H9 (cell line): ENCODE data around the gene IFNL2. TPM values are rescaled to one million over a fixed set of nuclear protein-coding genes. Genes with fewer than 3 reads are reported as not detected.

Source experiments
- DNase-seq: peaks from one replicate; pipeline ENCODE4 v3.0.0-alpha.2; 2017
- H2AFZ ChIP-seq: one replicate; pipeline ENCODE4 v1.6.1; 2013; ENCODE audit warnings: mild to moderate bottlenecking, low read length, control low read depth, moderate library complexity
- H2AK5ac ChIP-seq: 2 replicates; pipeline ENCODE4 v1.6.1; 2013; ENCODE audit warnings: low read length, control low read depth, mixed read lengths; ENCODE audit not compliant: insufficient read length
- H2BK120ac ChIP-seq: one replicate; pipeline ENCODE4 v1.6.1; 2013; ENCODE audit warnings: low read depth, mild to moderate bottlenecking, low read length, control low read depth, inconsistent platforms; ENCODE audit not compliant: poor library complexity, severe bottlenecking
- H2BK12ac ChIP-seq: 2 replicates; pipeline ENCODE4 v1.6.1; 2013; ENCODE audit warnings: low read length, control low read depth, mixed read lengths, low read depth; ENCODE audit not compliant: insufficient read length
- H2BK15ac ChIP-seq: 2 replicates; pipeline ENCODE4 v1.6.1; 2013; ENCODE audit warnings: low read depth, low read length, control low read depth
- H2BK20ac ChIP-seq: one replicate; pipeline ENCODE4 v1.6.1; 2013; ENCODE audit warnings: low read depth, mild to moderate bottlenecking, low read length, control low read depth, inconsistent platforms; ENCODE audit not compliant: poor library complexity, severe bottlenecking
- H2BK5ac ChIP-seq: 2 replicates; pipeline ENCODE4 v1.6.1; 2013; ENCODE audit warnings: low read length, control low read depth, mixed read lengths; ENCODE audit not compliant: insufficient read length
- H3K14ac ChIP-seq: 2 replicates; pipeline ENCODE4 v1.6.1; 2013; ENCODE audit warnings: low read length, control low read depth; ENCODE audit not compliant: insufficient read depth
- H3K18ac ChIP-seq: 2 replicates; pipeline ENCODE4 v1.6.1; 2013; ENCODE audit warnings: low read depth, mild to moderate bottlenecking, mixed read lengths, low read length, control low read depth; ENCODE audit not compliant: insufficient read length
- H3K23ac ChIP-seq: 2 replicates; pipeline ENCODE4 v1.6.1; 2013; ENCODE audit warnings: low read length, control low read depth, mixed read lengths, low read depth; ENCODE audit not compliant: insufficient read length
- H3K23me2 ChIP-seq: 2 replicates; pipeline ENCODE4 v1.6.1; 2013; ENCODE audit warnings: low read depth, mild to moderate bottlenecking, mixed read lengths, low read length, control low read depth; ENCODE audit not compliant: insufficient read length, poor library complexity, severe bottlenecking
- H3K27ac ChIP-seq: 2 replicates; pipeline ENCODE4 v1.5.1; 2013; ENCODE audit warnings: low read length, control low read depth, mixed read lengths, low read depth; ENCODE audit not compliant: insufficient read length
- H3K27me3 ChIP-seq: 2 replicates; pipeline ENCODE4 v1.6.1; 2013; ENCODE audit warnings: low read length, control low read depth, inconsistent platforms; ENCODE audit not compliant: insufficient read depth
- H3K4ac ChIP-seq: 2 replicates; pipeline ENCODE4 v1.6.1; 2013; ENCODE audit warnings: low read depth, mild to moderate bottlenecking, control low read depth, inconsistent platforms, low read length, moderate library complexity
- H3K4me1 ChIP-seq: 2 replicates; pipeline ENCODE4 v1.6.1; 2013; ENCODE audit warnings: low read length, control low read depth, inconsistent platforms; ENCODE audit not compliant: insufficient read depth
- H3K4me2 ChIP-seq: 2 replicates; pipeline ENCODE4 v1.6.1; 2013; ENCODE audit warnings: low read length, control low read depth, mixed read lengths; ENCODE audit not compliant: insufficient read length, insufficient read depth
- H3K56ac ChIP-seq: 2 replicates; pipeline ENCODE4 v1.6.1; 2013; ENCODE audit warnings: low read depth, mild to moderate bottlenecking, mixed read lengths, low read length, control low read depth; ENCODE audit not compliant: insufficient read length
- H3K79me1 ChIP-seq: 2 replicates; pipeline ENCODE4 v1.6.1; 2013; ENCODE audit warnings: low read depth, mild to moderate bottlenecking, moderate library complexity, low read length, control low read depth, inconsistent platforms; ENCODE audit not compliant: insufficient read depth, poor library complexity, severe bottlenecking
- H3K79me2 ChIP-seq: 2 replicates; pipeline ENCODE4 v1.6.1; 2013; ENCODE audit warnings: low read length, control low read depth, inconsistent platforms; ENCODE audit not compliant: insufficient read depth
- H3K9ac ChIP-seq: 2 replicates; pipeline ENCODE4 v1.6.1; 2013; ENCODE audit warnings: low read length, control low read depth, mixed read lengths; ENCODE audit not compliant: insufficient read length; ENCODE audit errors: extremely low read depth
- H3K9me3 ChIP-seq: one replicate; pipeline ENCODE4 v1.6.1; 2013; ENCODE audit warnings: low read depth, low read length, inconsistent platforms; ENCODE audit not compliant: control insufficient read depth
- H3T11ph ChIP-seq: one replicate; pipeline ENCODE4 v1.6.1; 2013; ENCODE audit warnings: mild to moderate bottlenecking, low read length, control low read depth, inconsistent platforms
- H4K20me1 ChIP-seq: one replicate; pipeline ENCODE4 v1.6.1; 2013; ENCODE audit not compliant: control insufficient read depth, insufficient read length, insufficient read depth
- H4K5ac ChIP-seq: 2 replicates; pipeline ENCODE4 v1.6.1; 2013; ENCODE audit warnings: low read depth, mild to moderate bottlenecking, mixed read lengths, low read length, control low read depth; ENCODE audit not compliant: insufficient read length
- H4K8ac ChIP-seq: replicated peaks from 2 replicates; pipeline ENCODE4 v1.6.1; 2013; ENCODE audit warnings: low read length, control low read depth, mixed read lengths, low read depth; ENCODE audit not compliant: insufficient read length
- H4K91ac ChIP-seq: 2 replicates; pipeline ENCODE4 v1.6.1; 2013; ENCODE audit warnings: low read depth, mild to moderate bottlenecking, moderate library complexity, mixed read lengths, low read length, control low read depth; ENCODE audit not compliant: insufficient read length
- H3K27ac Mint-ChIP-seq, 3 experiments: 2 replicates in 2 of 3; 3 replicates in 1 of 3; pipeline ENCODE4 v1.8.0; 2020 to 2021; ENCODE audit warnings: mixed read lengths in 3 of 3, mild to moderate bottlenecking in 1 of 3, moderate library complexity in 1 of 3
- H3K27me3 Mint-ChIP-seq: 2 replicates; pipeline ENCODE4 v1.8.0; 2021; ENCODE audit warnings: low read depth, mild to moderate bottlenecking, moderate library complexity, mixed read lengths
- H3K36me3 Mint-ChIP-seq, 3 experiments: 2 replicates in 2 of 3; 3 replicates in 1 of 3; pipeline ENCODE4 v1.8.0; 2020 to 2021; ENCODE audit warnings: low read depth in 3 of 3, mixed read lengths in 3 of 3; ENCODE audit not compliant: insufficient read depth in 1 of 3
- H3K4me1 Mint-ChIP-seq, 2 experiments: 2 replicates each; pipeline ENCODE4 v1.8.0; 2020; ENCODE audit warnings: mixed read lengths in 2 of 2
- H3K4me3 Mint-ChIP-seq, 2 experiments: 2 replicates in 1 of 2; 3 replicates in 1 of 2; pipeline ENCODE4 v1.8.0; 2020 to 2021; ENCODE audit warnings: mild to moderate bottlenecking in 2 of 2, mixed read lengths in 2 of 2, moderate library complexity in 1 of 2
- H3K9me3 Mint-ChIP-seq, 2 experiments: 2 replicates in 1 of 2; 3 replicates in 1 of 2; pipeline ENCODE4 v1.8.0; 2020; ENCODE audit warnings: mild to moderate bottlenecking in 2 of 2, mixed read lengths in 2 of 2, moderate library complexity in 1 of 2
- CTCF ChIP-seq: fragments of 200-600 bp; sonication (generic); conservative IDR thresholded peaks from 3 replicates; pipeline ENCODE4 v1.8.0; 2021; ENCODE audit warnings: antibody characterized with exemption, mild to moderate bottlenecking
- WGBS: extraction: QIAGEN DNeasy Blood & Tissue Kit; methylation state at CpG from one replicate; pipeline ENCODE4 v1.1.7; 2013; ENCODE audit warnings: missing lambda C conversion rate, low lambda C conversion rate, mixed read lengths; ENCODE audit not compliant: insufficient read length; ENCODE audit errors: extremely low coverage; 5-methylcytosine and 5-hydroxymethylcytosine counted together
- total RNA-seq: library from RNA; stranded (reverse); gene quantifications from 2 replicates; pipeline ENCODE4 v1.2.1, GENCODE V29; 2021

The IFNL2 gene
- total RNA-seq, 1 experiment from 2014 or later: not detected

DNA sequence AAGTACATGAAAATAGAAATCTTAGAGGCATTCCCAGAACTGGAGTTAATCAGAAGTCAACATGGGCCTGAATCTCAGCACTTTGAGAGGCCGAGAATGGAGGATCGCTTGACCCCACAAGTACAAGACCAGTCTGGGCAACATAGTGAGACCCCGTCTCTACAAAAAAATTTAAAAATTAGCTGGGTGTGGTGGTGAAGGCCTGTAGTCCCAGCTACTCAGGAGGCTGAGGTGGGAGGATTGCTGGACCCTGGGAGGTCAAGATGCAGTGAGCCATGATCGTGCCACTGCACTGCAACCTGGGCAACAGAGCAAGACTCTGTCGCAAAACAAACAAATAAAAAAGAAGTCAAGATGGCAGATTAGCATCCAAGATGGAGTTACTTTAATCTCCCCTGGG, 8.5 kb downstream of the IFNL2 start:
- Histone ChIP-seq H4K5ac (no peak overlapping the region), H3K79me1 (no peaks in the 10 kb centered on the region), H2BK5ac (no peak overlapping the region), H3K23ac (no peak overlapping the region), H3K9me3 (no peaks in the 10 kb centered on the region), H3K56ac (no peak overlapping the region), H3T11ph (no peak overlapping the region), H3K27me3 (no peaks in the 10 kb centered on the region), H4K20me1 (no peaks in the 10 kb centered on the region), H2BK20ac (no peak overlapping the region), H3K27ac (no peak overlapping the region), H3K79me2 (no peaks in the 10 kb centered on the region), H3K4me2 (no peak overlapping the region), H3K4me1 (no peaks in the 10 kb centered on the region), H2BK120ac (no peak overlapping the region), H2BK15ac (no peak overlapping the region), H4K8ac (no peak overlapping the region), H2AK5ac (no peak overlapping the region), H2BK12ac (no peak overlapping the region), H4K91ac (no peak overlapping the region), H3K18ac (no peak overlapping the region), H2AFZ (no peak overlapping the region), H3K23me2 (no peaks in the 10 kb centered on the region), H3K4ac (no peak overlapping the region), H3K9ac (no peak overlapping the region), H3K14ac (no peak overlapping the region)
- no peak overlapping the region for H3K27ac Mint-ChIP-seq
- no peaks in the 10 kb centered on the region for H3K9me3 Mint-ChIP-seq
- H3K27me3 Mint-ChIP-seq: peaks cover 67% of the 10 kb centered on the region
- no peaks in the 10 kb centered on the region for H3K36me3 Mint-ChIP-seq
- no peak overlapping the region for H3K4me3 Mint-ChIP-seq
- DNase-seq: no peak
- peaks cover 0 to 4% of the 10 kb centered on the region in 2 experiments; a peak in 2 of 4 replicates for H3K4me1 Mint-ChIP-seq
- no peak for TF ChIP-seq CTCF
- no CpG with 5 or more reads among the region's 5 CpGs for WGBS
